GOT3 (cell line): ENCODE measurements around the gene SLC30A3.

Experiments
- DNase-seq: peaks from one replicate; lab custom pipeline; 2025; ENCODE audit warnings: mixed read lengths; lab: John Stamatoyannopoulos, UW

SLC30A3 gene

GRCh38 chr2:27261241-27261925, 1.5 kb downstream of the SLC30A3 start:
- no peak for DNase-seq

- DNase-seq = no peak
These were observed 4.8 kb downstream of the SLC30A3 start for GRCh38 chr2:27258051-27258450.

- DNase-seq = no peak
These were observed 5.9 kb downstream of the SLC30A3 start for GRCh38 chr2:27256855-27257454.

GRCh38 chr2:27255660-27256059, 7.2 kb downstream of the SLC30A3 start:
- DNase-seq = no peak

GRCh38 chr2:27255187-27255586, 7.7 kb downstream of the SLC30A3 start:
- DNase-seq = no peak

GRCh38 chr2:27251766-27252165, 11.1 kb downstream of the SLC30A3 start:
- no peak for DNase-seq

- DNase-seq = no peak
These were observed 12.0 kb downstream of the SLC30A3 start for GRCh38 chr2:27250652-27251379.

GRCh38 chr2:27249891-27250651, 12.8 kb downstream of the SLC30A3 start:
- DNase-seq = no peak

GRCh38 chr2:27249159-27249890, 13.5 kb downstream of the SLC30A3 start:
- DNase-seq = no peak

- no peak for DNase-seq
These were observed 15.0 kb downstream of the SLC30A3 start for GRCh38 chr2:27247893-27248292.

- DNase-seq = no peak
These were observed 17.2 kb downstream of the SLC30A3 start for GRCh38 chr2:27245626-27246025.

- no peak for DNase-seq
These were observed 17.7 kb downstream of the SLC30A3 start for GRCh38 chr2:27245116-27245515.

- DNase-seq = no peak
These were observed 19.3 kb downstream of the SLC30A3 start for GRCh38 chr2:27243391-27244130.

GRCh38 chr2:27242614-27242951, 20.3 kb downstream of the SLC30A3 start:
- no peak for DNase-seq

- DNase-seq = no peak
These were observed 20.9 kb downstream of the SLC30A3 start for GRCh38 chr2:27241761-27242613.

- DNase-seq = no peak
These were observed 22.4 kb downstream of the SLC30A3 start for GRCh38 chr2:27240406-27240805.

- no peak for DNase-seq
These were observed 23.9 kb downstream of the SLC30A3 start for GRCh38 chr2:27238976-27239375.

GRCh38 chr2:27237341-27237945, 25.4 kb downstream of the SLC30A3 start:
- no peak for DNase-seq

GRCh38 chr2:27236626-27237025, 26.2 kb downstream of the SLC30A3 start:
- no peak for DNase-seq

- no peak for DNase-seq
These were observed 26.7 kb downstream of the SLC30A3 start for GRCh38 chr2:27236136-27236535.
